EH (cell line): ENCODE data around the gene PACC1.

ENCODE experiments used
- DNase-seq: peaks from one replicate; pipeline ENCODE4 v3.0.0-alpha.2; 2015; ENCODE audit warnings: low read depth

Gene PACC1

DNA sequence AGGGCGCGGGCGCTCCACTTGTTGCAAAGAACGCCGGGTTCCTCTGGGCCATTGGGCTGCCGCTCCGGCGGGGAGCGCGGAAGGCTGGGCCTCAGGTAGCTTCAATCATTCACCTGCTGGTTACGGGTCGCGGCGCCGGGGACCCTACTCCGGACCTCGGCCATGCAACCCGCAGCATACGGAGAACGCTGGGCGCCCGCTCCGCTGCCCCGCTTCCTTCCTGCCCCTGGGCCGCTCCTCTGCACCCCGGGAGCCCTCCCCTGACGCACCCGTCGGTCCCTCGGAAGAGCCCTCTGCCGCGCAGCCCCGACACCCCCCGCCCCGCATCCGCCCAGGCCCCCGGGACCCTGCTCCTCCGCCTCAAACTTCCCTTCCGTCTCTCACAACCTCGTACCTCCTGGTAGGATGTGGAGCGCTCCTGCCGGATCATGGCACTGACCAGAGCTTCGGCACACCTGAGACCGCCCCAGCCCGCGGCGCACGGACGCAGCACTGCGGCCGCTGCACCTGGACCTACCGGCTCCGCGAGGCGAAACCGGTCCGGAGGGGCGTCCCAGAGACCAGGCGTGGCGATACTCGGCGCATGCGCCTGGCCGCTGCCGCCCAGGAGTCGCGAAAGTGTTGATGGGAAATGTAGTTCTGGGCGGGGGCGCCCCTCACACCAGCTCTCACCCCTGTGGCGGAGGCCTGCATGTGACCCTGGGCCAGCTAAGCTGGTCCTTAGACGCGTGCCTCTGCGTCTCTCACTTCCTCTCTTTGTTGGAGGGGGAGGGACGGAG, at the start of gene PACC1:
PACC1 (minus strand) TSS at position 559 of the 779 bp plus-strand sequence; CDS start at position 430, 129 bp downstream.
- peak; percentile 88 for DNase-seq

DNA sequence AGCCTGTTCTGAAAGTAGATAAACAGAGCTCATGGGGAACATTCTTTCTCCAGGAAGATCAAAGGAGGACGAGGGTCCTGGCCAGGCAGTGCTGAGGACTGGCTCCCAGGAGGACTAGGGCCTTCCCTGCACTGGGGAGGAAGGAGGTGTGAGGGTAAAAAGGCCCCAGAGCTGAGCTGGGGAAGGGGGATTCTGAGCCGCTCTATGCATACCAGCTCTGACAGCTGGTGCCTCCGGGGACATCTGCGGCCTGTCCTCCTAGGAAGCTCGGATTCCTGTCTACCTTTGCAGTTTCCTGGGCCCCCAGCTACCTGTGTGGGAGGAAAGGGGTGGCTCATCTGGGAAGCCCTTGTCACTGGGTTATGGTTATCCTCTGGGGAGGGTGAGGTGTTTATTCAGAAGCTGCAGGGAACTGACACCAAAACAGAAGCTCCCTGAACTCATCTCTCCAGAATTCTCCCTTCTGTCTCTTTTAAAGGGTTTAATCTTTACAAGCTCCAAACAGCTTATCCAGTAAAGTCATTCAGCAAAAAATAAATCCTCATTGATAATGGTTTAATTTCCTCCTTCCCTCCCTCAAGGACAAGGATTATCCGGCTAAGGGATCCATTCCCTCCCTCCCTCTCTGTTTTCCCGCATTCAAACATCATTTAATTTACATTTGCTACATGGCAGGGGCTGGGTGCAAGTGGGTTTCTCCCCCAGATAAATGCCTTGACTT, 49.0 kb upstream of the PACC1 start:
- DNase-seq: no peak

DNA sequence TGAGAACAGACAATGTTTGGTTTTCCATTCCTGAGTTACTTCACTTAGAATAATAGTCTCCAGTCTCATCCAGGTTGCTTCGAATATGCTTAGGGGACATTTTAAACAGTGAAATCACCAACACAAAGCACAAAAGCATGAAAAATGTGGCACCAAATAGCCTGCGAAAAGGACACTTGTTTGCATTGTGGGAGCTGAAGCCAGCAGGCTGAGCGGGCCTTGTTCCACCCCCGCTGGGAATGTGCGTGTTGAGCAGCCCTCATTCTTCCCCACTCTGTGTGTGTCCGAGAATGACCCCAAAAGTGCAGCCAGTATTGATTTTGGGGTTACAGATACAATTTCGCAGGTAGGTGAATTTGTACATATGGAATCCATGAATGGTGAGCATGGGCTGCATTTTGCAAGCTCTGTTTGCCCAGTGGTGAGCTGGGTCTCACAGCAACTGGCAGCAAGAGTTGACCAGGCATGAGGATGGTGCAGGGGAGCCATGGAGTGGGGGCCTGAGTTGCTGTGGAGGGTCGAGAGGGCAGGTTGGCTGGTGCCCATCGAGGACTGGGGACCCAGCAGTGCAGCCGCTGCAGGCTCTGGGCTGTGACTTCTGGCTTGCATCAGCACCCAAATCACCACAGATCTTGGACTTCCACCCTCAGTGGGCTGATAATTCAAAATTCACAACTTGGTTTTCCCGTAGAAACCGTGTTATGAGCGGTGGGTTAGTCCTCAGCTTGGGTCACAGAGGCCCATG, 47.4 kb upstream of the PACC1 start:
- no peak for DNase-seq

DNA sequence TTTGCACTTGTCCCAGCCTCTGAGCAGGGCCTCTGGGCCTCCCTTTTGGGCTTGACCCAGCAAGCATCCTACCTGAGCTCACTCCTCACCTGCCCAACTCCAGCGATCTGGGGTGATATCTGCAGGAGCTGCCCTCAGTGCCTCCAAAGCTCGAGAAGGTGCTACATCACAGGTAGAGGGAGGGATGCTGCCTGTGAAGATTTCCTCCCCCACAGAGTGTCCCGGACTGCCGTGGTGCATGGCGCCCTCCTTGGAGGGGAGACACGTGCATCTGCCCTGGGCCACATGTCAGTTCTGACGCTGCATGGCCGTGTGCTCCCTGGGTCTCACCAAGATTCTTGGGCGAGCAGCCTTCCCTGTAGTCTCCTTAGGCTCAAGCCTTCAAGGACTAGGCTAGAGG, 45.7 kb upstream of the PACC1 start:
- no peak for DNase-seq

DNA sequence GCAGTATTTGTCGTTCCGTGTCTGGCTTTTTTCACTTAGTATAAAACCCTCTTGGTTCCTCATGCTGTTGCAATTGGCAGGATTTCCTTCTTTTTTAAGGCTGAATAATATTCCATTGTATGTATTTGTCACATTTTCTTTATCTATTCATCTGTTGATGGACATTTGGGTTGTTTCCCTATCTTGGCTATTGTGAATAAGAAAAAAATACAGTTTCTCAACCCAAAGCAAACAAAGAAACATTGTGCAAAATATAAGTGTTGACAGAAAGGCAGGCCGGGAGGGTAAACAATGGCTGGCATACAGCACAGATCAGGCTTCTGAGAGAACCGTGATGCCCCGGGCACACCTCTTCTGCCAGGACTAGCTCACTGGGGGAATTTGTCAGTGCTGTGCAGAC, 45.0 kb upstream of the PACC1 start:
- DNase-seq: no peak

DNA sequence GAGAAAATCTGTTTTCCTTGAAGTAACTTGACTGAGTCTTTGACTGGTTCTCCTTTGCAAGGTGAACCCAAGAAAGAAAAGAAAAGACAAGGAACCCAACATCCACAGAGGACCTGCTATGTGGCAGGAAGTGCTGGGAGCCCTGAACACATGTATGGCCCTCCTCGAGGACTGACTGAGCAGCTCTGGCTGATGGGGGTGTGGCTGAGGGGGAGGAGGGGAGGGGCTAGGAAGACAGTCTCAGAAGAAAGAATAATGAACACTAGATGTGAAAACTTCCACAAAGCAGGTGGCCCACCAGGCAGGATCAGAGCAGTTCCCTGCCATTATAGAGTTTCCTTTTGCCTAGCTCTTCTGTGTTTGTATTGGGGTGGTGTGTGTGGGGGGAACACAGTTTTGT, 44.1 kb upstream of the PACC1 start:
- DNase-seq: peak; percentile 24

- peak; percentile 50 for DNase-seq
These were observed 43.2 kb upstream of the PACC1 start for GRCh38 chr1:212457740-212458338.

DNA sequence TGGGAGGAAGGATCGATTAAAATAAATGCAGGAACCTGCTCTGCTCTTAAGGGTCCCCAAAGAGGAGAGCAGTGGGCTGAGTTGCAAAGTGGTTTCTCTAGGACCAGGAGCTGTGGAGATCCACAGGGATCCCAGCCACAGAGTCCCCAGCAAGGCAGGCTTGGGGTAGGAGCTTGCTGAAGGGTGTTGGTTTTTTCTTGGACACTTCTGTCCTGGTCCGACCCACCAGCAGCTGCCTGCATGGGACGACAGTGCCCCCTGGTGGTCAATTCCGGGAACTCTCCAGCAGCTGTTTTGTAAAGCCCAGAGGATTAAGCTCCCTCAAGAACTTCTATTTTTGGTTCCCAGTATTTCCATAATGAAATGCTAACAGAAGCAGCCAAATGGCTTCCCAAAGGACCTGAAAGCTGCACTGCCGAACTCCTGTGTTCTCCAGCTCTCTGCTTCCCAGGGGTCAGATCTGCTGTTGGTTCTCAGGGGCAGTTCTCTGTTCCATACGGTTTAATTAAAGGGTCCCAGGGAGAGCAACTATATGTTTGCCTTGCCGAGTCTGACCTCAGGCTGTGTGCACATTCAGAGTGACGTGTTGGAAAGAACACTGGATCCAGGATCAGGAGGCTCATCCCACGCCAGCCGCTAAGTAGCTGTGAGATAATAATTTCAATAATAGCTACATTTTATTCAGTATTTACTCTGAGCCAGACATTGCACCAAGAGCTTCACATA, 41.3 kb upstream of the PACC1 start:
- DNase-seq: peak; percentile 80

GRCh38 chr1:212455401-212455800, 40.7 kb upstream of the PACC1 start:
- no peak for DNase-seq

- no peak for DNase-seq
These were observed 40.1 kb upstream of the PACC1 start for GRCh38 chr1:212454741-212455140.

DNA sequence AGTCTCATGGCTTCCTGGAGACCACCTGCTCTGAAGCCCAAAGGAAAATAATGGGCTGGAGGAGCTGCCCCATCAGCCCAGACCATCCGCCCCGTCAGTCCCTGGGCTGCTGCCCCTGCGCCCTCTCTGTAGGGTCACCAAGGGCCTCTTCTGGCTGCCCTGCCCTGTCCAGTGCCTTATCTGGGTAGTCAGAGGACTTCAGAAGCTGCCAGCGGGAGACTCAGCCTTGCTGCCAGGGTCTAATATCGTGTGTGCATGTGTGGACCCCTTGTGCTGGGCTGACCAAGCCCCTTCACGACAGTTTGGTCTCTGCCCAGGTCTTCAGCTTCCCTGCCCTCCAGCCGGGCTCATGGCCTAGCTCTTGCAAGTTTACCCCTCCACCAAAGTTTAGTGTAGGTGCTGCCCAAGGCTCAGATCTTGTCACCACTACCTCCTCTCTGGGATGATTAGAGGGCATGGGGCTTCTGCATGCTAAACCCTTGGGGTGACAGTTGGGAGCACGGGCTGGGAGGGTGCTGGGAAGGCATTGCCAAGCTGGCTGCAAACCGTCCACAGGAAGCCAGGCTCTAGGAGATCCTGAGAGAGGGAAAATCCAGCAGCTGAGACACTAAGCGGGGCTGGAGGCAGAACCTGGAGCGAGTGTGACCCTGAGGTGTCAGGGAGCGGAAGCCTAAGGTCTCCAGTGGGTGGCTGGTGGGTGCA, 38.6 kb upstream of the PACC1 start:
- DNase-seq: no peak

DNA sequence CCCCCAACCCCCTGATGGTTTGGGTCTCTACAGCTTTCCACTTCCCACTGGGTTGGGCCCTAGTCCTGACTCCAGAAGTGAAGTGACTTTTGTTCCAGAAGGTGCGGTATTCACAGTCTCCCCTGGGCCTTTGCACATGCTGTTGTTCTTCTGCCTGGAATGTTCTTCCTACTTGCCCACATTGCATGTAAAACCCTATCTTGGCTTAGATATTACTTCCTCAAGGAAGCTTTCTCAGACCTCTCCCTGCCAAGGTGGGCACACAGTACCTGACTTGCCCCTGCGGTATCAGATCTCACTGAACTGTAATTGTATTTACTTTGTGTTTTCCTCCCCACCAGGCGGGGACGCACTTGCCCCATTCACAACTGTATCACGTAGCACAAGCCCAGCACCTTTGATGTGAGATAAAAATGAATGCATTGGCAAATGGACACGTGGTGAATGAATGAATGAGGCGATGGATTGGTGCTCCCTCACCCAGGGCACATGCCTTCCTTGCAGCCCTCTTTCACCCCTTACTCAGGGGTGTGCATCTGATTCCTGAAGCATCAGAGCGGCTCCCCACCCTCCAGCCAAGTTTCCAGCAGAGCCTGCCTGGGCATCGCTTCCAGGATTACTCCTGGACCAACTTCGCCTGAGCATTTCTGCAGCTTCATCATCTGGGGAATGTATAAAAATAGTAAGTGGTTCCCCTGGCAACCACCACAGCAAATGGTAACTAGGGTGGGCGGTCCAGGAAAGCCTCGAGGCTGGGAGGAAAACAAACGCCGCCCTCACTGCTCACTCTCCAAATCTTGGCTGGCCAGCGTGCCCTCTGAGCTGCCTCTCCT, 37.9 kb upstream of the PACC1 start:
- peak; percentile 87 for DNase-seq

DNA sequence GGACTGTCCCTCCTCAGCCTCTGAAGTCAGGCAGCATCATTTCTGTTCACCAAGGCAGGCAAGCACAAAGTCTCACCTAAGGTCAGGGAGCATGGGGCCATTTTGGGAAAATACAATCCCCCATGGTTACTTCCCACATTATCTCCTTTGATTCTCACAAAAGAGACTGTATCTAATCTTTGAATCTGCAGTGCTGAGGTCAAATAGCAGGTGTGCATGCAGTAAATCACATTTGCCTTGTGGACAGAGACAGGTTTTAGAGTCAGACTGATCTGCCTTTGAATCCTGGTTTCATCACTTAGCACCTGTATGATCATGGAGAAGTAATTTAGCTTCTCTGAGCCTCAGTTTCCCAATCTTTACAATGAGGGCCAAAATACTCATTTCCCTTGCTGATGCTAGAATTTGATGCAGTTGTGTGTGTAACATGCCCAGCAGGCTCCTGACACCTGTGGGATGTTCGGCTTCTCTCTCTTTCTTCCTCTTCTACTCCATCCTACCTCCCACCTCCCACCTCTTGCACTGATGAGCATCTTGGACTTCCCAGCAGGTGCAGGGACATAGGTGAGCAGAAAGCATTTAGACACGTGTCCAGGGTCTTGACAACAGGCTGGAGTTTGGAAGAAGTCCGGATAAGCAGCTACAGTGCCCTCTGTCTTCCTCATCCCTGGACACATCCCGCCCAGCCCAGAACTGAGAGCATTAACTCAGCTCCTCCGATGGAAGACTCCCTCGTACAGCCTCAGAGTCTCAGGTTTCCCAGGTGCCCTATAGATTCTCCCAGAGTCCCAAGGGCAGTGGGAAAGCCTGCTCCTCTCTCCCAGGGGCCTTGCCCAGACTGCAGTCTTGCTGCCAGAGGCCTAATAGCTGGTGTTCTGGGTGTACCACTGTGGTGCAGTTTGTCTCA, 37.0 kb upstream of the PACC1 start:
- DNase-seq: no peak

GRCh38 chr1:212450331-212450881, 35.7 kb upstream of the PACC1 start:
- no peak for DNase-seq

DNA sequence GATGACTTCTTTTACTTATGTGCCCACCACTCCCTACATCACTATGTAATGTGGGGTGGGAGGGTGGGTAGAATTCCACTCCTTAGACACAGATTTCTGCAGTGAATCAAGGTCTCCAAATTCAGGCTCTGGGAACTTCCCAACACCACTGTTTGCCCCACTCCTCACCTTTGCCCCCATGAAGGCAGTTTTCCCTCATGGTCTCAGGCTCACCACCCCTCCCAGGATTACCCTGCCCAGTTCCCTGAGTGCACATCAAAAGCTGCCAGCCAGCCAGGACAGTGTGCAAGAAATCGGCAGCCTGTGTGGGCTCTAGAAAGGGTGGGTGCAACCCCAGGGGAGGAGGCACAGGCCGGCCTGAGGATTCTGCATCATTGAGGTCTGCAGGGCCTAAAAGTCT, 32.8 kb upstream of the PACC1 start:
- DNase-seq: no peak

DNA sequence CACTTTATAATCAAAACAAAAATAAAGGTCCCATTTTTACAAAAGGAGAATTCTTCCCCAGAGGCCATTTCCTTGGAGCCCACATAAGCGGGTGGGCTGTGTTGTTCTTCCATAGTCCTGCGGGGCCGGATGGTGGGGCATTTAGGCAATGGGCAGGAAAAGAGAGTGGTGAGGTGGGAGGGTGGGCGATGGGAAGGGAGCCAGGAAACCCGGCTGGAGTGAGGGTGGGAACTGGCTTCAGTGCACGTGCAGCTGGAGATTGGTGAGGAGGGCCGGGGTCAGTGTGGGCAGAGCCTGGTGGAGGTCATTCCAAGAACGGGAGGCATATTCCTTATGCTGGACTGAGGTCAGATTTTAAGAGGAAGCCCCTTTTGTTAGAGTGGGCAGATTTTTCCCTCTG, 31.6 kb upstream of the PACC1 start:
- no peak for DNase-seq

DNA sequence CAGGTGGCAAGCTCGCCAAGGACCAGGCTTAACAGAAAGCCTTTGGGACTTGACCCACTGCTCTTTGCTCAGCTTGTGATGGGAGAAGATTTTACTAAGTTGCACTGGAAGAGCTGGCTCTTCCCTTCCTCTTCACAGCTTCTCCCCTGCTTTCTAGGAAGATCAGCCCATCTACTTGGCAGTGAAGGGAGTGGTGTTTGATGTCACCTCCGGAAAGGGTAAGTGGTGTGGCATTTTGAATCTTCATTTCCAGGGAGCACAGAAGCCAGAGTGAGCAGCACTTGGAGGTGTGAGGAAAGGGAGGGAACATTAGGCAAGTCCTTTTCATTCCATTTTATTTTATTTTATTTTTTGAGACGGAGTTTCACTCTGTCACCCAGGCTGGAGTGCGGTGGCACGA, 27.7 kb upstream of the PACC1 start:
- no peak for DNase-seq

- no peak for DNase-seq
These were observed 25.7 kb upstream of the PACC1 start for GRCh38 chr1:212440419-212440818.

- no peak for DNase-seq
These were observed 24.1 kb upstream of the PACC1 start for GRCh38 chr1:212438831-212439237.
